K562 (cell line): ENCODE results near the gene NUDT2. TPM values are rescaled to one million over a fixed set of nuclear protein-coding genes. Genes with fewer than 3 reads are reported as not detected.
"Not testable (repeated sequence)": the region's sequence is repeated elsewhere in the genome, so short reads cannot be mapped to it uniquely, and the experiment has no call there.

Experiments
- ATAC-seq: fragments of 200-7000 bp; cut with Tn5 transposase; 3 replicates; pipeline ENCODE4 v1.9.1; 2020; ENCODE audit warnings: moderate library complexity
- BruUV-seq: library from RNA; stranded (reverse); fragments of 400-500 nt; replicated peaks from 2 replicates; lab custom pipeline; 2021; lab: Mats Ljungman, UMichigan
- CTCF ChIA-PET: fragments of 300-600 bp; formaldehyde crosslinking; extraction: SDS; loops from one replicate; lab custom pipeline; 2021; ENCODE audit warnings: low intra/inter-chr PET ratio; lab: Yijun Ruan, JAX
- POLR2A ChIA-PET: fragments of 300-600, 350-650 bp; sonication (Branson Sonifier 250); formaldehyde crosslinking; extraction: SDS; loops from one replicate; lab custom pipeline; 2021; ENCODE audit warnings: antibody characterized with exemption, inconsistent platforms; lab: Yijun Ruan, JAX
- DNase-seq, 4 experiments: peaks; one replicate each; pipeline versions ENCODE4 v3.0.0 to v3.0.0-alpha.2; 2011 to 2018; ENCODE audit warnings: low spot score in 3 of 4, mixed read lengths in 3 of 4; ENCODE audit errors: extremely low read depth in 1 of 4
- FAIRE-seq: peaks from 2 replicates; lab custom pipeline; 2011; peaks lifted over from hg19 to GRCh38; lab: Jason Lieb, UNC
- H2AFZ ChIP-seq: 2 replicates; pipeline ENCODE4 v1.6.0; 2011; ENCODE audit warnings: low read depth, low read length, control low read depth, inconsistent platforms
- H3K27ac ChIP-seq: fragments of 200-600 bp; 3 replicates; pipeline ENCODE4 v1.8.0; 2011; ENCODE audit warnings: low read depth, mild to moderate bottlenecking, control low read depth, inconsistent platforms, low read length, moderate library complexity, mixed read lengths; ENCODE audit errors: extremely low read depth
- H3K27me3 ChIP-seq, 2 experiments: fragments of 300-600 bp in 1 of 2; 2 replicates in 1 of 2; 3 replicates in 1 of 2; pipeline versions ENCODE4 v1.6.0 to v1.8.0; 2011; ENCODE audit warnings: inconsistent platforms in 2 of 2, low read length in 2 of 2, mild to moderate bottlenecking in 1 of 2, mixed read lengths in 1 of 2, moderate library complexity in 1 of 2; ENCODE audit not compliant: control insufficient read depth in 2 of 2, insufficient read depth in 2 of 2
- H3K36me3 ChIP-seq: fragments of 300-600 bp; 3 replicates; pipeline ENCODE4 v1.8.0; 2011; ENCODE audit warnings: mild to moderate bottlenecking, low read length, inconsistent platforms; ENCODE audit not compliant: control insufficient read depth, insufficient read depth
- H3K4me1 ChIP-seq, 2 experiments: fragments of 200-600 bp in 1 of 2; replicated peaks in 1 of 2; 2 replicates in 1 of 2; 3 replicates in 1 of 2; pipeline versions ENCODE4 v1.5.1 to v1.8.0; 2011; ENCODE audit warnings: inconsistent platforms in 2 of 2, low read length in 2 of 2, mild to moderate bottlenecking in 1 of 2, mixed read lengths in 1 of 2, moderate library complexity in 1 of 2; ENCODE audit not compliant: control insufficient read depth in 2 of 2, insufficient read depth in 2 of 2
- H3K4me2 ChIP-seq: 2 replicates; pipeline ENCODE4 v1.6.1; 2011; ENCODE audit warnings: low read length, control low read depth, inconsistent platforms, mixed read lengths; ENCODE audit not compliant: insufficient read depth
- H3K4me3 ChIP-seq: fragments of 200-600 bp; sonication (generic), shearing (Covaris generic); 2 replicates; pipeline ENCODE4 v1.5.1; 2016; ENCODE audit warnings: control low read depth, inconsistent platforms
- H3K79me2 ChIP-seq: fragments of 200-600 bp; 3 replicates; pipeline ENCODE4 v1.8.0; 2011; ENCODE audit warnings: low read length, inconsistent platforms; ENCODE audit not compliant: control insufficient read depth, insufficient read depth
- H3K9ac ChIP-seq, 2 experiments: 2 replicates each; pipeline versions ENCODE4 v1.6.0 to v1.6.1; 2011; ENCODE audit warnings: low read depth in 2 of 2, low read length in 2 of 2, control low read depth in 1 of 2, inconsistent platforms in 1 of 2, mild to moderate bottlenecking in 1 of 2, mixed read lengths in 1 of 2; ENCODE audit not compliant: insufficient read depth in 1 of 2
- H3K9me1 ChIP-seq: one replicate; pipeline ENCODE4 v1.6.0; 2011; ENCODE audit warnings: inconsistent platforms, mild to moderate bottlenecking, low read length, moderate library complexity; ENCODE audit not compliant: control insufficient read depth, insufficient read depth
- H3K9me3 ChIP-seq: replicated peaks from 2 replicates; pipeline ENCODE4 v1.5.1; 2011; ENCODE audit warnings: low read depth, low read length, inconsistent platforms; ENCODE audit not compliant: control insufficient read depth, insufficient read depth
- H4K20me1 ChIP-seq: replicated peaks from 2 replicates; pipeline ENCODE4 v1.6.1; 2011; ENCODE audit warnings: low read length, inconsistent platforms, mixed read lengths; ENCODE audit not compliant: control insufficient read depth, insufficient read depth
- DDX20 ChIP-seq: fragments of 450-650 bp; IDR thresholded peaks from 2 replicates; pipeline ENCODE4 v1.6.1; 2016; ENCODE audit warnings: missing genetic modification characterization, low read depth, mild to moderate bottlenecking, missing compliant biosample characterization, moderate library complexity
- REST ChIP-seq, 2 experiments: fragments of 450-650 bp; formaldehyde crosslinking in 1 of 2; IDR thresholded peaks; 2 replicates each; pipeline versions ENCODE4 v1.4.0 to v1.6.1; 2014 to 2020; ENCODE audit warnings: mild to moderate bottlenecking in 2 of 2, borderline replicate concordance in 1 of 2, low read depth in 1 of 2
- WGBS: fragments of 100-300 bp; shearing (Covaris generic); methylation state at CpG from one replicate; pipeline ENCODE4 v1.1.6; 2016; ENCODE audit warnings: low coverage, mixed read lengths; ENCODE audit not compliant: insufficient coverage; ENCODE audit errors: missing lambda C conversion rate; 5-methylcytosine and 5-hydroxymethylcytosine counted together
- in situ Hi-C: fragments of 300-500 bp; cut with MboI; formaldehyde crosslinking; loops from 4 replicates; pipeline ENCODE4 v1.15.0; 2018; ENCODE audit warnings: inconsistent platforms, mixed read lengths
- intact Hi-C: fragments of 100-400 bp; cut with micrococcal nuclease; formaldehyde crosslinking; loops from 2 replicates; pipeline ENCODE4 v1.14.2; 2022
- polyA plus RNA-seq, 8 experiments: library from polyadenylated mRNA; depleted of rRNA in 4 of 8; stranded (reverse) in 5 of 8; unstranded in 3 of 8; fragments of >200 nt; fragmentation: Nextera tagmentation in 2 of 8; fragmentation: Illumina TruSeq in 1 of 8; extraction: Ambion mirVana in 2 of 8; extraction: Trizol in 1 of 8; gene quantifications; 2 replicates each; pipeline versions ENCODE4 v1.2.1 to v1.2.3, GENCODE V29; 2011 to 2014; ENCODE audit warnings: inconsistent platforms in 1 of 8, missing spikeins in 1 of 8
- total RNA-seq, 7 experiments: library from RNA; depleted of rRNA in 6 of 7; stranded (reverse); fragments of >200 nt in 6 of 7; fragmentation: Illumina TruSeq in 2 of 7; extraction: Trizol in 2 of 7; gene quantifications; 2 replicates each; pipeline versions ENCODE4 v1.2.1 to v1.2.3, GENCODE V29; 2011 to 2021; ENCODE audit warnings: low replicate concordance in 1 of 7

NUDT2 gene
- total and polyA plus RNA-seq, 9 of the 15 experiments (the other 6 are each of a cell fraction or from before 2014, with no cell fraction given), result 11.5 to 28.1 (median 19.0) TPM

GRCh38 chr9:34352957-34353356 is 23.6 kb downstream of the NUDT2 start:
- DNase-seq, in situ Hi-C loops, H3K9me3 ChIP-seq, H4K20me1 ChIP-seq, H3K9ac ChIP-seq, H3K4me1 ChIP-seq, H3K27me3 ChIP-seq, H3K4me2 ChIP-seq, BruUV-seq, H3K79me2 ChIP-seq, ATAC-seq, H3K9me1 ChIP-seq, H2AFZ ChIP-seq, H3K4me3 ChIP-seq, FAIRE-seq, H3K36me3 ChIP-seq, CTCF ChIA-PET, H3K27ac ChIP-seq, intact Hi-C loops: not testable (repeated sequence)
- 0% methylated on average over 1 of the region's 1 CpG for WGBS
- POLR2A ChIA-PET, result interaction anchor here (0.6 to 0.9 kb wide), 2 partner anchors 11 to 20 kb away, joined by 3 to 4 read pairs; no protein-coding TSS in a partner anchor

GRCh38 chr9:34362614-34363214 is 33.3 kb downstream of the NUDT2 start:
- CTCF ChIA-PET, result no interaction called here
- Histone ChIP-seq H2AFZ (no peak overlapping the region), H3K9ac (no peak overlapping the region), H4K20me1 (no peaks in the 10 kb centered on the region), H3K4me2 (no peak overlapping the region), H3K4me3 (no peak overlapping the region), H3K27ac (no peak overlapping the region), H3K27me3 (peaks cover 0 to 7% of the 10 kb centered on the region in 2 experiments; a peak in 1 of 5 replicates)
- intact Hi-C loops, result no loop called here
- ATAC-seq, result no peak
- no TSS peak for BruUV-seq
- TF ChIP-seq REST (IDR thresholded peaks at IDR 0.05; ENCODE audit: borderline replicate concordance) (0 out of 2 replicates have a peak, but pooled peaks have one; percentile 5), REST (CRISPR knock-in tag; IDR thresholded peaks at IDR 0.05; ENCODE audit: low read depth) (no peak), DDX20 (no peak)
- TF ChIP-seq, all 486 proteins: peak for 1
- in situ Hi-C loops, result no loop called here
- Histone ChIP-seq H3K9me3 (no peaks in the 10 kb centered on the region), H3K36me3 (no peaks in the 10 kb centered on the region), H3K79me2 (no peaks in the 10 kb centered on the region), H3K9me1 (no peaks in the 10 kb centered on the region), H3K4me1 (no peaks in the 10 kb centered on the region)
- 10% methylated on average over 4 of the region's 4 CpGs for WGBS
- FAIRE-seq, result no peak
- DNase-seq, result no peak
- POLR2A ChIA-PET, result no interaction called here
